ENCODE data around the gene CACNA1C.

DNA sequence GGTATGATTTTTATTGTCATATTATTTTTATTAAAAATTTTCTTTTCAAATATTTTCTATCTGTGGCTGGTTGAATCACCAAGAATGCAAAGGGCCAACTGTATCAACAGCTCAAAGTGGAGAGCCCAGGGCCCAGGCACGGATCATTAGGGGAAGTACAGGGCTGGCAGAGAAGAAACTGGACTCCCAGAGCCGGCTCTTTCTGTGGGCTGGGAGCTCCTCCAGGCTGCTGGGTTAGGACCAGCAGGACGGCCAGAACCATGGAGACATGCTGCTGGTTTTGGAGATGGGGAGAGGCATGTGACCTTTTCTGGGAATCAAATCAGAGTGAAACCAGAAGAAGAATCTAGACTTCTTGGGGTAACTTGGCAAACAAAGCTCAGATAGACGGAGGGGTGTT is 220.5 kb downstream of the CACNA1C start:
- TF ChIP-seq GATA3 (IDR thresholded peaks at IDR 0.05; ENCODE audit: low read depth, low read length) (no peak), GATA2 (IDR thresholded peaks at IDR 0.05; ENCODE audit: low read depth, low read length) (no peak)
